B cell (primary cell): Measurements from ENCODE around the gene PLGLB1.
"Not testable (repeated sequence)": the region's sequence is repeated elsewhere in the genome, so short reads cannot be mapped to it uniquely, and the experiment has no call there.

ENCODE experiments used
- EZH2 ChIP-seq: IDR thresholded peaks from 2 replicates; pipeline ENCODE4 v1.6.1; 2012; ENCODE audit warnings: borderline replicate concordance, low read depth, mild to moderate bottlenecking, moderate library complexity, low read length; ENCODE audit not compliant: insufficient read depth, poor library complexity, severe bottlenecking
- TF ChIP-seq, protein P1 (sequence below): fragments of 200-600 bp; IDR thresholded peaks from one replicate; pipeline ENCODE4 v1.8.0; 2022; ENCODE audit warnings: antibody characterized with exemption, mild to moderate bottlenecking

- TF ChIP-seq, protein P1, sequence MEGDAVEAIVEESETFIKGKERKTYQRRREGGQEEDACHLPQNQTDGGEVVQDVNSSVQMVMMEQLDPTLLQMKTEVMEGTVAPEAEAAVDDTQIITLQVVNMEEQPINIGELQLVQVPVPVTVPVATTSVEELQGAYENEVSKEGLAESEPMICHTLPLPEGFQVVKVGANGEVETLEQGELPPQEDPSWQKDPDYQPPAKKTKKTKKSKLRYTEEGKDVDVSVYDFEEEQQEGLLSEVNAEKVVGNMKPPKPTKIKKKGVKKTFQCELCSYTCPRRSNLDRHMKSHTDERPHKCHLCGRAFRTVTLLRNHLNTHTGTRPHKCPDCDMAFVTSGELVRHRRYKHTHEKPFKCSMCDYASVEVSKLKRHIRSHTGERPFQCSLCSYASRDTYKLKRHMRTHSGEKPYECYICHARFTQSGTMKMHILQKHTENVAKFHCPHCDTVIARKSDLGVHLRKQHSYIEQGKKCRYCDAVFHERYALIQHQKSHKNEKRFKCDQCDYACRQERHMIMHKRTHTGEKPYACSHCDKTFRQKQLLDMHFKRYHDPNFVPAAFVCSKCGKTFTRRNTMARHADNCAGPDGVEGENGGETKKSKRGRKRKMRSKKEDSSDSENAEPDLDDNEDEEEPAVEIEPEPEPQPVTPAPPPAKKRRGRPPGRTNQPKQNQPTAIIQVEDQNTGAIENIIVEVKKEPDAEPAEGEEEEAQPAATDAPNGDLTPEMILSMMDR, result not testable (repeated sequence)
- TF ChIP-seq EZH2, result not testable (repeated sequence)
These were observed 17.2 kb downstream of the PLGLB1 start for GRCh38 chr2:87004398-87004797.
